Fibroblast of lung (primary cell): ENCODE measurements around the gene DBNL. TPM values are rescaled to one million over a fixed set of nuclear protein-coding genes. Genes with fewer than 3 reads are reported as not detected.

Experiments used
- DNase-seq, 2 donors: peaks; one replicate each; pipeline versions ENCODE4 v3.0.0 to v3.0.0-alpha.2; 2010; ENCODE audit warnings: low read depth in 2 of 2
- H2AFZ ChIP-seq: 2 replicates; pipeline ENCODE4 v1.5.1; 2012; ENCODE audit warnings: low read length, control low read depth, inconsistent platforms
- H3K27ac ChIP-seq: 2 replicates; pipeline ENCODE4 v1.5.1; 2011; ENCODE audit warnings: low read length, control low read depth; ENCODE audit not compliant: insufficient read depth
- H3K27me3 ChIP-seq: 2 replicates; pipeline ENCODE4 v1.5.1; 2011; ENCODE audit warnings: mild to moderate bottlenecking, low read length; ENCODE audit not compliant: control insufficient read depth, insufficient read depth
- H3K36me3 ChIP-seq: 2 replicates; pipeline ENCODE4 v1.5.1; 2011; ENCODE audit warnings: low read length; ENCODE audit not compliant: control insufficient read depth, insufficient read depth
- H3K4me1 ChIP-seq: 2 replicates; pipeline ENCODE4 v1.5.1; 2011; ENCODE audit warnings: low read length; ENCODE audit not compliant: control insufficient read depth, insufficient read depth; ENCODE audit errors: extremely low read depth
- H3K4me2 ChIP-seq: 2 replicates; pipeline ENCODE4 v1.5.1; 2011; ENCODE audit warnings: low read length, control low read depth; ENCODE audit not compliant: insufficient read depth; ENCODE audit errors: extremely low read depth
- H3K4me3 ChIP-seq, 4 experiments: fragments of 200-600 bp in 1 of 4; sonication (generic) in 1 of 4; replicated peaks in 1 of 4; 2 replicates each; pipeline ENCODE4 v1.5.1; 2011 to 2016; ENCODE audit warnings: low read length in 4 of 4, low read depth in 3 of 4, mild to moderate bottlenecking in 3 of 4, control low read depth in 2 of 4, inconsistent platforms in 1 of 4, mixed read lengths in 1 of 4; ENCODE audit not compliant: insufficient read depth in 1 of 4; ENCODE audit errors: control extremely low read depth in 1 of 4
- H3K79me2 ChIP-seq: 2 replicates; pipeline ENCODE4 v1.5.1; 2012; ENCODE audit warnings: mild to moderate bottlenecking, low read length, inconsistent platforms; ENCODE audit not compliant: control insufficient read depth, insufficient read depth
- H3K9ac ChIP-seq: 2 replicates; pipeline ENCODE4 v1.5.1; 2011; ENCODE audit warnings: mild to moderate bottlenecking, low read length, control low read depth; ENCODE audit not compliant: insufficient read depth
- H3K9me3 ChIP-seq: 2 replicates; pipeline ENCODE4 v1.5.1; 2012; ENCODE audit warnings: low read depth, low read length; ENCODE audit not compliant: control insufficient read depth, insufficient read depth
- H4K20me1 ChIP-seq: 2 replicates; pipeline ENCODE4 v1.5.1; 2011; ENCODE audit warnings: low read length; ENCODE audit not compliant: control insufficient read depth, insufficient read depth; ENCODE audit errors: extremely low read depth
- CTCF ChIP-seq, 2 donors: IDR thresholded peaks in 1 of 2; conservative IDR thresholded peaks in 1 of 2; 1 replicate in 1 of 2; 2 replicates in 1 of 2; pipeline ENCODE4 v1.5.1; 2011 to 2012; ENCODE audit warnings: low read length in 2 of 2, control low read depth in 1 of 2, inconsistent platforms in 1 of 2, low read depth in 1 of 2, mild to moderate bottlenecking in 1 of 2
- EZH2 ChIP-seq: IDR thresholded peaks from 2 replicates; pipeline ENCODE4 v1.5.1; 2012; ENCODE audit warnings: low read length, control low read depth, mild to moderate bottlenecking; ENCODE audit errors: missing control alignments
- polyA plus RNA-seq, 2 donors: library from polyadenylated mRNA; depleted of rRNA in 1 of 2; stranded (reverse) in 1 of 2; unstranded in 1 of 2; fragments of >200 nt; gene quantifications; 2 replicates each; pipeline ENCODE4 v1.2.1, GENCODE V29; 2011 to 2012; ENCODE audit warnings: missing spikeins in 1 of 2
- total RNA-seq: library from RNA; depleted of rRNA; stranded (reverse); fragments of >200 nt; gene quantifications from 2 replicates; pipeline ENCODE4 v1.2.1, GENCODE V29; 2014

Gene DBNL
- total and polyA plus RNA-seq, 2 donors (not counting 1 experiment from before 2014, with no cell fraction given): 86.4 to 88.2 TPM

DNA sequence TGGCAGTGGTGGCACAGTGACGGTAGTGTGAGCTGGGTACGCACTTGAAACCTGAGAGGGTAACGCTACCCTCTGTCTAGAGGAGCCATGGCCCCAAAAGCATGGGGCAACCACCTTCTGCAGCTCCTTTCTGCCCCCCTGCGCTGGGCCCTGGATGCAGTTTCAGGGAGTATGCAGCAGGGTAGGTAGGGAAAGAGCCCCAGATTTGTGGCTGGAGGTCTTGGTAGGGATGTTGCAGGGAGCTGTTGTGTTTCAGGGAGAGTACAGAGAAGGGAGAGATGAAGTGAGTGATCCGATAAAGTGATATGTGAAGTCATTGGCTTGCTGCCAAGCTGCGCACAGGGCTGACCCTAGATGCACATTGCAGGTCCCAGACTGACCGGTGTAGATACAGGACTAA is 23.6 kb downstream of the DBNL start:
- no peak overlapping the region for H3K9ac ChIP-seq
- no peak overlapping the region for H3K4me3 ChIP-seq
- no peak overlapping the region for H3K27ac ChIP-seq
- DNase-seq: peak in 1 of 2 donors; percentile 26
- H4K20me1 ChIP-seq: no peaks in the 10 kb centered on the region
- H2AFZ ChIP-seq: no peak overlapping the region
- TF ChIP-seq EZH2: no peak
- TF ChIP-seq CTCF (conservative IDR thresholded peaks at IDR 0.05 in 1 of 2, IDR thresholded peaks at IDR 0.05 in 1 of 2; ENCODE audit: low read depth in 1 of 2, low read length in 2 of 2): no peak
- peaks cover 5% of the 10 kb centered on the region for H3K27me3 ChIP-seq
- H3K36me3 ChIP-seq: no peaks in the 10 kb centered on the region
- peaks cover 2% of the 10 kb centered on the region for H3K4me1 ChIP-seq
- no peaks in the 10 kb centered on the region for H3K9me3 ChIP-seq
- no peaks in the 10 kb centered on the region for H3K79me2 ChIP-seq
- no peak overlapping the region for H3K4me2 ChIP-seq

- no peak for DNase-seq
- no peak overlapping the region for H3K27ac ChIP-seq
- H3K4me1 ChIP-seq: peaks cover 2% of the 10 kb centered on the region
- no peaks in the 10 kb centered on the region for H3K9me3 ChIP-seq
- no peaks in the 10 kb centered on the region for H3K79me2 ChIP-seq
- peaks cover 8% of the 10 kb centered on the region for H3K36me3 ChIP-seq
- H3K9ac ChIP-seq: no peak overlapping the region
- no peak overlapping the region for H2AFZ ChIP-seq
- H4K20me1 ChIP-seq: no peaks in the 10 kb centered on the region
- no peaks in the 10 kb centered on the region for H3K27me3 ChIP-seq
- TF ChIP-seq EZH2 (no peak), CTCF (conservative IDR thresholded peaks at IDR 0.05 in 1 of 2, IDR thresholded peaks at IDR 0.05 in 1 of 2; ENCODE audit: low read depth in 1 of 2, low read length in 2 of 2) (no peak)
- no peak overlapping the region for H3K4me2 ChIP-seq
- no peak overlapping the region for H3K4me3 ChIP-seq
Measured at GRCh38 chr7:44071726-44072363, 27.3 kb downstream of the DBNL start.

DNA sequence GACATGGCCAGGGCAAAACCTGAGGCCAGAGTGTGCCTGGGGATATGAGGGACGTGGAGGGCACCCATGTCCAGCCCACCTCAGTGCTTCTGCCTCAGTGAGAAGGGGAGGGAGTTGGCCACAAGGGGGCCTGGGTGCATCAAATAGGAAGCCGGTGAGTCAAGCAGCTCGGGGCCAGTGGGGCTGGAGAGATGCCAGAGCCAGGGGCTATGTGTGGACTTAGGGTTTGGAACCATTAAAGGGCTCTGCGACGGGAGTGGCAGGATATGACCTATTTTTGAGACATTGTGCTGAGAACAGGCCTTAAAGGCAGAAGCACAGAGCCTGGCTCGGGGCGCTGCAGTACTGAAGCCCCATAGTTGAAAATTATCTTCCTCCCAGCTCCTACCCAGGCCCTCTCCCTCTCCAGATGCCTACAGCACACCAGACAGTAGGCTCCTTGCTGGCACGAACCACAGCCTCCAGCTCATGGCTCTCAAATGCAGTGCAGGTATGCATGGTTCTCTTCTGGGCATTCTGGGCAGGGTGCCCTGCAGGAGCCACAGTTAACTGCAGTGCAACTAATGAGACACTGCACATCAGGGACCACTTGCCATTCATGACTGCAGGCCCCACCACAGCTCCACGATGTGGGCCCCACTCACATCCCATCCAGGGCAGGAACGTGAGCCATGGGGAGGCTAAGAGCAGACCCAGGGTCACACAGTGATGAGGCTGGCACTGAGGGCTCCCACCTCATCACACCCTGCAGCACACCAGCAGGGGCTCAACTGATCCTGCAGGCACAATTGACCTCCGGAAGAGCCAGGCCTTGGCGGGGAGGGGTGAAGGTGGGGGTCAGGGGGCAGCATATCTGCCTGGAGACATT is 28.1 kb downstream of the DBNL start:
- H3K27me3 ChIP-seq: no peaks in the 10 kb centered on the region
- no peak overlapping the region for H3K9ac ChIP-seq
- peaks cover 2% of the 10 kb centered on the region for H3K4me1 ChIP-seq
- H3K4me3 ChIP-seq: no peak overlapping the region
- peaks cover 10% of the 10 kb centered on the region for H3K36me3 ChIP-seq
- H4K20me1 ChIP-seq: no peaks in the 10 kb centered on the region
- H3K4me2 ChIP-seq: no peak overlapping the region
- DNase-seq: peak; percentile 78 to 82
- H2AFZ ChIP-seq: no peak overlapping the region
- H3K27ac ChIP-seq: no peak overlapping the region
- H3K9me3 ChIP-seq: no peaks in the 10 kb centered on the region
- H3K79me2 ChIP-seq: no peaks in the 10 kb centered on the region
- no peak for TF ChIP-seq EZH2
- TF ChIP-seq CTCF (conservative IDR thresholded peaks at IDR 0.05 in 1 of 2, IDR thresholded peaks at IDR 0.05 in 1 of 2; ENCODE audit: low read depth in 1 of 2, low read length in 2 of 2): peak; percentile 83 to 85
